OCI-LY7 (cell line): ENCODE data around the gene FBXO36. TPM values are rescaled to one million over a fixed set of nuclear protein-coding genes. Genes with fewer than 3 reads are reported as not detected.

Source experiments
- BruUV-seq: library from RNA; stranded (reverse); fragments of 400-500 nt; replicated peaks from 2 replicates; lab custom pipeline; 2021; lab: Mats Ljungman, UMichigan
- CTCF ChIA-PET: fragments of 300-600 bp; sonication (Branson Sonifier 250); formaldehyde crosslinking; loops from one replicate; lab custom pipeline; 2022; ENCODE audit warnings: antibody characterized with exemption; ENCODE audit not compliant: unreplicated experiment; lab: Charles Lee
- POLR2A ChIA-PET: fragments of 300-600 bp; sonication (Branson Sonifier 250); formaldehyde crosslinking; loops from one replicate; lab custom pipeline; 2022; ENCODE audit warnings: antibody characterized with exemption; lab: Charles Lee
- DNase-seq: peaks from one replicate; pipeline ENCODE4 v3.0.0-alpha.2; 2015; ENCODE audit warnings: low spot score
- H2AFZ ChIP-seq: fragments of 200-600 bp; sonication (generic), shearing (Covaris generic); 2 replicates; pipeline ENCODE4 v1.6.1; 2014; ENCODE audit warnings: mild to moderate bottlenecking, antibody characterized with exemption, low read length, moderate library complexity
- H3K27ac ChIP-seq: fragments of 200-600 bp; sonication (generic); 2 replicates; pipeline ENCODE4 v1.5.1; 2014; ENCODE audit warnings: mixed run types, low read depth, mild to moderate bottlenecking, moderate library complexity, low read length, inconsistent platforms; ENCODE audit not compliant: poor library complexity, severe bottlenecking
- H3K36me3 ChIP-seq: fragments of 200-600 bp; sonication (generic); 2 replicates; pipeline ENCODE4 v1.6.1; 2014; ENCODE audit warnings: mild to moderate bottlenecking, antibody characterized with exemption, low read length, moderate library complexity, mixed read lengths; ENCODE audit not compliant: insufficient read depth
- H3K4me1 ChIP-seq: fragments of 200-600 bp; sonication (generic); 2 replicates; pipeline ENCODE4 v1.5.1; 2014; ENCODE audit warnings: mild to moderate bottlenecking, low read length; ENCODE audit not compliant: insufficient read depth, poor library complexity, severe bottlenecking
- H3K4me2 ChIP-seq: fragments of 200-600 bp; sonication (generic); 2 replicates; pipeline ENCODE4 v1.6.1; 2014; ENCODE audit warnings: mild to moderate bottlenecking, low read length
- H3K4me3 ChIP-seq: fragments of 200-600 bp; sonication (generic); 2 replicates; pipeline ENCODE4 v1.5.1; 2014; ENCODE audit warnings: mild to moderate bottlenecking, low read depth, low read length; ENCODE audit not compliant: poor library complexity, severe bottlenecking
- H3K79me2 ChIP-seq: fragments of 200-600 bp; sonication (generic); 2 replicates; pipeline ENCODE4 v1.6.1; 2016; ENCODE audit warnings: low read depth, mild to moderate bottlenecking, low read length, moderate library complexity, mixed read lengths; ENCODE audit not compliant: insufficient read depth
- H3K9me2 ChIP-seq: fragments of 200-600 bp; sonication (generic); 2 replicates; pipeline ENCODE4 v1.6.1; 2016; ENCODE audit warnings: mild to moderate bottlenecking, low read length, mixed read lengths; ENCODE audit not compliant: insufficient read depth
- H3K9me3 ChIP-seq: fragments of 200-600 bp; sonication (generic); 2 replicates; pipeline ENCODE4 v1.6.1; 2014; ENCODE audit warnings: mild to moderate bottlenecking, mixed run types, low read length, mixed read lengths
- H4K20me1 ChIP-seq: fragments of 200-600 bp; sonication (generic); 2 replicates; pipeline ENCODE4 v1.6.1; 2014; ENCODE audit warnings: mild to moderate bottlenecking, antibody characterized with exemption, low read length, moderate library complexity, mixed read lengths; ENCODE audit not compliant: insufficient read depth
- CTCF ChIP-seq: fragments of 200-600 bp; sonication (generic); conservative IDR thresholded peaks from 2 replicates; pipeline ENCODE4 v1.5.1; 2014; ENCODE audit warnings: mild to moderate bottlenecking, antibody characterized with exemption, low read length, moderate library complexity, mixed read lengths
- EZH2phosphoT487 ChIP-seq: fragments of 200-600 bp; sonication (generic); IDR thresholded peaks from 2 replicates; pipeline ENCODE4 v1.6.1; 2018; ENCODE audit warnings: low read depth, borderline replicate concordance, mild to moderate bottlenecking, mixed run types, antibody characterized with exemption, low read length, moderate library complexity, mixed read lengths
- intact Hi-C: fragments of 100-400 bp; cut with micrococcal nuclease; formaldehyde crosslinking; loops from one replicate; pipeline ENCODE4 v1.10.0; 2022; ENCODE audit not compliant: unreplicated experiment
- total RNA-seq, 2 experiments: library from RNA; depleted of rRNA in 1 of 2; stranded (reverse); fragments of >200 nt in 1 of 2; shearing (Covaris generic) in 1 of 2; gene quantifications; 2 replicates each; pipeline ENCODE4 v1.2.3, GENCODE V29; 2014 to 2022

FBXO36 gene
- total RNA-seq, 2 experiments from 2014 or later, result 2.5 to 2.6 TPM

DNA sequence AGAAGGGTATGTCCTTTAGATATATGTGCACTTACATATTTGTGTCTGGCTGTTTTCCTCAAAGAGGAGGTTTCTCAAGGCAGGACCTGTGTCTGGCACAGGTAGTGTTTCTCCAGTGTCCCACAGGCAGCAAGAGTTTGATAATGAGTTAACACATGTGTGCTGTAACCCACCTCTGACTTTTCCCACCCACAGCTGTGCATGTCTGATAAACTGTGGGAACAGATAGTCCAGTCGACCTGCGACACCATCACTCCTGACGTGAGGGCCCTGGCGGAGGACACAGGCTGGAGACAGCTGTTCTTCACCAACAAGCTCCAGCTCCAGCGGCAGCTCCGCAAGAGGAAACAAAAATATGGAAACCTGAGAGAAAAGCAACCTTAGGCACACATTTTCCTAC, 88.2 kb downstream of the FBXO36 start:
- CTCF ChIA-PET, result no interaction called here
- Histone ChIP-seq H3K9me3 (no peaks in the 10 kb centered on the region), H3K36me3 (no peaks in the 10 kb centered on the region), H3K4me3 (no peak overlapping the region), H3K9me2 (no peaks in the 10 kb centered on the region), H3K27ac (no peak overlapping the region), H2AFZ (no peak overlapping the region), H4K20me1 (no peaks in the 10 kb centered on the region), H3K4me1 (no peaks in the 10 kb centered on the region), H3K79me2 (no peaks in the 10 kb centered on the region), H3K4me2 (no peak overlapping the region)
- no TSS peak for BruUV-seq
- no peak for TF ChIP-seq EZH2phosphoT487
- no peak for TF ChIP-seq CTCF
- intact Hi-C loops, result no loop called here
- POLR2A ChIA-PET, result interaction anchor here (0.6 kb wide), 1 partner anchor 57 kb away, joined by 5 read pairs; no protein-coding TSS in a partner anchor
- no peak for DNase-seq

- no TSS peak for BruUV-seq
- Histone ChIP-seq H4K20me1 (no peaks in the 10 kb centered on the region), H3K9me3 (no peaks in the 10 kb centered on the region), H3K4me3 (no peak overlapping the region), H3K79me2 (no peaks in the 10 kb centered on the region), H3K9me2 (no peaks in the 10 kb centered on the region), H3K4me2 (no peak overlapping the region), H3K27ac (no peak overlapping the region), H2AFZ (no peak overlapping the region), H3K4me1 (no peaks in the 10 kb centered on the region), H3K36me3 (no peaks in the 10 kb centered on the region)
- ChIA-PET POLR2A (no interaction called here), CTCF (no interaction called here)
- DNase-seq, result no peak
- TF ChIP-seq EZH2phosphoT487 (no peak), CTCF (no peak)
- intact Hi-C loops, result no loop called here
Measured at GRCh38 chr2:230011617-230012016, 89.3 kb downstream of the FBXO36 start.

GRCh38 chr2:230012267-230012884, 90.1 kb downstream of the FBXO36 start:
- no peak overlapping the region for H3K27ac ChIP-seq
- no peaks in the 10 kb centered on the region for H3K9me3 ChIP-seq
- H3K4me3 ChIP-seq, result no peak overlapping the region
- no TSS peak for BruUV-seq
- intact Hi-C loops, result no loop called here
- no peak overlapping the region for H3K4me2 ChIP-seq
- no peak overlapping the region for H2AFZ ChIP-seq
- ChIA-PET CTCF (no interaction called here), POLR2A (interaction anchor here (0.6 kb wide), 1 partner anchor 773 kb away, joined by 4 read pairs; no protein-coding TSS in a partner anchor)
- no peaks in the 10 kb centered on the region for H3K36me3 ChIP-seq
- DNase-seq, result no peak
- TF ChIP-seq EZH2phosphoT487 (no peak), CTCF (no peak)
- no peaks in the 10 kb centered on the region for H3K79me2 ChIP-seq
- no peaks in the 10 kb centered on the region for H3K4me1 ChIP-seq
- H3K9me2 ChIP-seq, result no peaks in the 10 kb centered on the region
- H4K20me1 ChIP-seq, result no peaks in the 10 kb centered on the region
